ENCODE measurements around the gene GAS6. TPM values are rescaled to one million over a fixed set of nuclear protein-coding genes. Genes with fewer than 3 reads are reported as not detected.
A peak's percentile ranks its signal among the peaks of the same experiment; 100 is the strongest.
"Not testable (repeated sequence)": the region's sequence is repeated elsewhere in the genome, so short reads cannot be mapped to it uniquely, and the experiment has no call there.

GAS6 gene
- polyA plus RNA-seq, 1 donor: 48.4 TPM

- no CpG with 5 or more reads among the region's 26 CpGs for WGBS (ENCODE audit: insufficient coverage, low lambda C conversion rate)
- no peaks in the 10 kb centered on the region for H3K27me3 ChIP-seq (ENCODE audit: control insufficient read depth, insufficient read depth, low read length)
- no peak overlapping the region for H3K4me3 ChIP-seq (ENCODE audit: low read length)
- no peaks in the 10 kb centered on the region for H3K36me3 ChIP-seq (ENCODE audit: control insufficient read depth, insufficient read depth, low read length)
- H3K4me1 ChIP-seq (ENCODE audit: control insufficient read depth, insufficient read depth, low read length): no peaks in the 10 kb centered on the region
- H3K27ac ChIP-seq (ENCODE audit: low read length): no peak overlapping the region
- H3K9me3 ChIP-seq (ENCODE audit: control insufficient read depth, low read depth, low read length): peaks cover 9% of the 10 kb centered on the region
- DNase-seq: no peak
Observed at GRCh38 chr13:113874579-113875428, 10.9 kb upstream of the GAS6 start.

- Histone ChIP-seq H3K27me3 (ENCODE audit: control insufficient read depth, insufficient read depth, low read length) (no peaks in the 10 kb centered on the region), H3K4me1 (ENCODE audit: control insufficient read depth, insufficient read depth, low read length) (no peaks in the 10 kb centered on the region), H3K4me3 (ENCODE audit: low read length) (no peak overlapping the region), H3K27ac (ENCODE audit: low read length) (no peak overlapping the region), H3K36me3 (ENCODE audit: control insufficient read depth, insufficient read depth, low read length) (no peaks in the 10 kb centered on the region), H3K9me3 (ENCODE audit: control insufficient read depth, low read depth, low read length) (peaks cover 9% of the 10 kb centered on the region)
- DNase-seq: no peak
- WGBS (ENCODE audit: insufficient coverage, low lambda C conversion rate): no CpG with 5 or more reads among the region's 10 CpGs
Observed at GRCh38 chr13:113874177-113874576, 10.3 kb upstream of the GAS6 start.

- WGBS (ENCODE audit: insufficient coverage, low lambda C conversion rate): no CpG with 5 or more reads among the region's 4 CpGs
- no peaks in the 10 kb centered on the region for H3K36me3 ChIP-seq (ENCODE audit: control insufficient read depth, insufficient read depth, low read length)
- DNase-seq: no peak
- H3K4me1 ChIP-seq (ENCODE audit: control insufficient read depth, insufficient read depth, low read length): no peaks in the 10 kb centered on the region
- no peak overlapping the region for H3K4me3 ChIP-seq (ENCODE audit: low read length)
- H3K27me3 ChIP-seq (ENCODE audit: control insufficient read depth, insufficient read depth, low read length): peaks cover 2% of the 10 kb centered on the region
- peaks cover 3% of the 10 kb centered on the region for H3K9me3 ChIP-seq (ENCODE audit: control insufficient read depth, low read depth, low read length)
- no peak overlapping the region for H3K27ac ChIP-seq (ENCODE audit: low read length)
Observed at GRCh38 chr13:113869263-113869662, 5.4 kb upstream of the GAS6 start.

GRCh38 chr13:113867913-113868312 is 4.0 kb upstream of the GAS6 start:
- H3K27me3 ChIP-seq (ENCODE audit: control insufficient read depth, insufficient read depth, low read length); H3K27ac ChIP-seq (ENCODE audit: low read length); H3K4me3 ChIP-seq (ENCODE audit: low read length); DNase-seq; H3K4me1 ChIP-seq (ENCODE audit: control insufficient read depth, insufficient read depth, low read length); H3K9me3 ChIP-seq (ENCODE audit: control insufficient read depth, low read depth, low read length); H3K36me3 ChIP-seq (ENCODE audit: control insufficient read depth, insufficient read depth, low read length): not testable (repeated sequence)
- no CpG with 5 or more reads among the region's 5 CpGs for WGBS (ENCODE audit: insufficient coverage, low lambda C conversion rate)

GRCh38 chr13:113865427-113865826 is 1.6 kb upstream of the GAS6 start:
- Histone ChIP-seq H3K4me3 (ENCODE audit: low read length) (no peak overlapping the region), H3K9me3 (ENCODE audit: control insufficient read depth, low read depth, low read length) (no peaks in the 10 kb centered on the region), H3K4me1 (ENCODE audit: control insufficient read depth, insufficient read depth, low read length) (peaks cover 17% of the 10 kb centered on the region), H3K27me3 (ENCODE audit: control insufficient read depth, insufficient read depth, low read length) (peaks cover 8% of the 10 kb centered on the region), H3K27ac (ENCODE audit: low read length) (no peak overlapping the region), H3K36me3 (ENCODE audit: control insufficient read depth, insufficient read depth, low read length) (no peaks in the 10 kb centered on the region)
- WGBS (ENCODE audit: insufficient coverage, low lambda C conversion rate): no CpG with 5 or more reads among the region's 4 CpGs
- DNase-seq: no peak

- H3K27ac ChIP-seq (ENCODE audit: low read length): no peak overlapping the region
- H3K9me3 ChIP-seq (ENCODE audit: control insufficient read depth, low read depth, low read length): no peaks in the 10 kb centered on the region
- WGBS (ENCODE audit: insufficient coverage, low lambda C conversion rate): no CpG with 5 or more reads among the region's 10 CpGs
- peaks cover 28% of the 10 kb centered on the region for H3K4me1 ChIP-seq (ENCODE audit: control insufficient read depth, insufficient read depth, low read length)
- DNase-seq: no peak
- no peaks in the 10 kb centered on the region for H3K36me3 ChIP-seq (ENCODE audit: control insufficient read depth, insufficient read depth, low read length)
- peak overlapping the region; percentile 47 for H3K4me3 ChIP-seq (ENCODE audit: low read length)
- H3K27me3 ChIP-seq (ENCODE audit: control insufficient read depth, insufficient read depth, low read length): peaks cover 8% of the 10 kb centered on the region
Observed at GRCh38 chr13:113864273-113864890, 506 bp upstream of the GAS6 start.

GRCh38 chr13:113862931-113863523 is 849 bp downstream of the GAS6 start:
- peaks cover 33% of the 10 kb centered on the region for H3K4me1 ChIP-seq (ENCODE audit: control insufficient read depth, insufficient read depth, low read length)
- DNase-seq: peak in 1 of 2 donors; percentile 47

GRCh38 chr13:113862191-113862930 is 1.5 kb downstream of the GAS6 start:
- H3K27me3 ChIP-seq (ENCODE audit: control insufficient read depth, insufficient read depth, low read length): peaks cover 8% of the 10 kb centered on the region
- H3K4me1 ChIP-seq (ENCODE audit: control insufficient read depth, insufficient read depth, low read length): peaks cover 34% of the 10 kb centered on the region
- H3K9me3 ChIP-seq (ENCODE audit: control insufficient read depth, low read depth, low read length): no peaks in the 10 kb centered on the region
- DNase-seq: no peak
- H3K27ac ChIP-seq (ENCODE audit: low read length): peak overlapping the region; percentile 90
- H3K36me3 ChIP-seq (ENCODE audit: control insufficient read depth, insufficient read depth, low read length): no peaks in the 10 kb centered on the region
- WGBS (ENCODE audit: insufficient coverage, low lambda C conversion rate): no CpG with 5 or more reads among the region's 31 CpGs
- H3K4me3 ChIP-seq (ENCODE audit: low read length): peak overlapping the region; percentile 50

More at GRCh38 chr13:113862931-113863523, 849 bp downstream of the GAS6 start:
- Histone ChIP-seq H3K27me3 (ENCODE audit: control insufficient read depth, insufficient read depth, low read length) (peaks cover 8% of the 10 kb centered on the region), H3K9me3 (ENCODE audit: control insufficient read depth, low read depth, low read length) (no peaks in the 10 kb centered on the region), H3K27ac (ENCODE audit: low read length) (peak overlapping the region; percentile 90), H3K36me3 (ENCODE audit: control insufficient read depth, insufficient read depth, low read length) (no peaks in the 10 kb centered on the region), H3K4me3 (ENCODE audit: low read length) (peak overlapping the region; percentile 50)
- no CpG with 5 or more reads among the region's 60 CpGs for WGBS (ENCODE audit: insufficient coverage, low lambda C conversion rate)

- Histone ChIP-seq H3K36me3 (ENCODE audit: control insufficient read depth, insufficient read depth, low read length) (no peaks in the 10 kb centered on the region), H3K4me1 (ENCODE audit: control insufficient read depth, insufficient read depth, low read length) (peaks cover 41% of the 10 kb centered on the region), H3K27me3 (ENCODE audit: control insufficient read depth, insufficient read depth, low read length) (peaks cover 8% of the 10 kb centered on the region), H3K27ac (ENCODE audit: low read length) (peak overlapping the region; percentile 90), H3K9me3 (ENCODE audit: control insufficient read depth, low read depth, low read length) (no peaks in the 10 kb centered on the region), H3K4me3 (ENCODE audit: low read length) (no peak overlapping the region)
- no peak for DNase-seq
- WGBS (ENCODE audit: insufficient coverage, low lambda C conversion rate): no CpG with 5 or more reads among the region's 12 CpGs
Observed at GRCh38 chr13:113861433-113862030, 2.3 kb downstream of the GAS6 start.

Measured in large intestine (tissue), 3 donors.